Measurements from ENCODE around the gene ZBTB4. TPM values are rescaled to one million over a fixed set of nuclear protein-coding genes. Genes with fewer than 3 reads are reported as not detected.

Gene ZBTB4
- total and polyA plus RNA-seq, 2 experiments from 2014 or later: 3.6 to 11.2 TPM

- Histone ChIP-seq H3K9me2 (ENCODE audit: insufficient read depth) (no peaks in the 10 kb centered on the region), H3K4me2 (no peak overlapping the region), H4K20me1 (replicated peaks; ENCODE audit: insufficient read depth) (peaks cover 8% of the 10 kb centered on the region; the same call in 1 of the 2 replicates), H2AFZ (no peak overlapping the region), H3K36me3 (ENCODE audit: insufficient read depth) (no peaks in the 10 kb centered on the region), H3K27me3 (ENCODE audit: insufficient read depth) (no peaks in the 10 kb centered on the region), H3K4me3 (no peak overlapping the region), H3K79me2 (replicated peaks; ENCODE audit: insufficient read depth) (peaks cover 58% of the 10 kb centered on the region), H3K4me1 (ENCODE audit: insufficient read depth) (peaks cover 20% of the 10 kb centered on the region), H3F3A (replicated peaks; ENCODE audit: low read depth) (0 out of 2 replicates have a peak, but pooled peaks cover 4% of the 10 kb centered on the region), H3K27ac (ENCODE audit: low read depth) (no peak overlapping the region)
- ATAC-seq (no peak), DNase-seq (ENCODE audit: low spot score) (no peak)
- TF ChIP-seq JUNB (IDR thresholded peaks at IDR 0.05; ENCODE audit: unreplicated experiment): no peak
- TF ChIP-seq, protein P1, sequence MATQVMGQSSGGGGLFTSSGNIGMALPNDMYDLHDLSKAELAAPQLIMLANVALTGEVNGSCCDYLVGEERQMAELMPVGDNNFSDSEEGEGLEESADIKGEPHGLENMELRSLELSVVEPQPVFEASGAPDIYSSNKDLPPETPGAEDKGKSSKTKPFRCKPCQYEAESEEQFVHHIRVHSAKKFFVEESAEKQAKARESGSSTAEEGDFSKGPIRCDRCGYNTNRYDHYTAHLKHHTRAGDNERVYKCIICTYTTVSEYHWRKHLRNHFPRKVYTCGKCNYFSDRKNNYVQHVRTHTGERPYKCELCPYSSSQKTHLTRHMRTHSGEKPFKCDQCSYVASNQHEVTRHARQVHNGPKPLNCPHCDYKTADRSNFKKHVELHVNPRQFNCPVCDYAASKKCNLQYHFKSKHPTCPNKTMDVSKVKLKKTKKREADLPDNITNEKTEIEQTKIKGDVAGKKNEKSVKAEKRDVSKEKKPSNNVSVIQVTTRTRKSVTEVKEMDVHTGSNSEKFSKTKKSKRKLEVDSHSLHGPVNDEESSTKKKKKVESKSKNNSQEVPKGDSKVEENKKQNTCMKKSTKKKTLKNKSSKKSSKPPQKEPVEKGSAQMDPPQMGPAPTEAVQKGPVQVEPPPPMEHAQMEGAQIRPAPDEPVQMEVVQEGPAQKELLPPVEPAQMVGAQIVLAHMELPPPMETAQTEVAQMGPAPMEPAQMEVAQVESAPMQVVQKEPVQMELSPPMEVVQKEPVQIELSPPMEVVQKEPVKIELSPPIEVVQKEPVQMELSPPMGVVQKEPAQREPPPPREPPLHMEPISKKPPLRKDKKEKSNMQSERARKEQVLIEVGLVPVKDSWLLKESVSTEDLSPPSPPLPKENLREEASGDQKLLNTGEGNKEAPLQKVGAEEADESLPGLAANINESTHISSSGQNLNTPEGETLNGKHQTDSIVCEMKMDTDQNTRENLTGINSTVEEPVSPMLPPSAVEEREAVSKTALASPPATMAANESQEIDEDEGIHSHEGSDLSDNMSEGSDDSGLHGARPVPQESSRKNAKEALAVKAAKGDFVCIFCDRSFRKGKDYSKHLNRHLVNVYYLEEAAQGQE (IDR thresholded peaks at IDR 0.05; ENCODE audit: unreplicated experiment): no peak
- no peak for TF ChIP-seq EZH2phosphoT487 (IDR thresholded peaks at IDR 0.05; ENCODE audit: unreplicated experiment)
- TF ChIP-seq CREB1 (CRISPR knock-in tag; IDR thresholded peaks at IDR 0.05; ENCODE audit: low read depth): no peak
- no peak for TF ChIP-seq EZH2 (IDR thresholded peaks at IDR 0.05; ENCODE audit: low read depth, unreplicated experiment)
- H3K27ac Mint-ChIP-seq: peak overlapping the region; percentile 16; the same call in 1 of the 2 replicates
- H3K36me3 Mint-ChIP-seq (ENCODE audit: low read depth): peaks cover 5% of the 10 kb centered on the region; the same call in 1 of the 3 replicates
- peaks cover 35% of the 10 kb centered on the region for H3K4me1 Mint-ChIP-seq
- peaks cover 13% of the 10 kb centered on the region for H3K27me3 Mint-ChIP-seq (ENCODE audit: insufficient read depth, low read depth, poor library complexity)
- H3K9me3 Mint-ChIP-seq: no peaks in the 10 kb centered on the region; the same call in 2 of the 3 replicates
- no peak overlapping the region; the same call in 2 of the 3 replicates for H3K4me3 Mint-ChIP-seq
These were observed 2.9 kb downstream of the ZBTB4 start for GRCh38 chr17:7476494-7476893.

GRCh38 chr17:7475764-7476422 is 3.5 kb downstream of the ZBTB4 start:
- Mint-ChIP-seq H3K27me3 (ENCODE audit: insufficient read depth, low read depth, poor library complexity) (peaks cover 13% of the 10 kb centered on the region), H3K4me3 (no peak overlapping the region), H3K36me3 (ENCODE audit: low read depth) (peaks cover 5% of the 10 kb centered on the region; the same call in 1 of the 3 replicates), H3K9me3 (no peaks in the 10 kb centered on the region; the same call in 2 of the 3 replicates), H3K4me1 (peaks cover 30% of the 10 kb centered on the region), H3K27ac (0 out of 2 replicates have a peak overlapping the region, but pooled peaks have one; percentile 16)
- H3K27me3 ChIP-seq (ENCODE audit: insufficient read depth): no peaks in the 10 kb centered on the region
- H3K4me1 ChIP-seq (ENCODE audit: insufficient read depth): peaks cover 14% of the 10 kb centered on the region
- DNase-seq (ENCODE audit: low spot score) (no peak), ATAC-seq (no peak)
- H3F3A ChIP-seq (replicated peaks; ENCODE audit: low read depth): 0 out of 2 replicates have a peak, but pooled peaks cover 4% of the 10 kb centered on the region
- no peak overlapping the region for H3K4me2 ChIP-seq
- peaks cover 61% of the 10 kb centered on the region for H3K79me2 ChIP-seq (replicated peaks; ENCODE audit: insufficient read depth)
- H3K4me3 ChIP-seq: no peak overlapping the region
- no peak overlapping the region for H2AFZ ChIP-seq
- peaks cover 8% of the 10 kb centered on the region; the same call in 1 of the 2 replicates for H4K20me1 ChIP-seq (replicated peaks; ENCODE audit: insufficient read depth)
- no peak overlapping the region for H3K27ac ChIP-seq (ENCODE audit: low read depth)
- no peaks in the 10 kb centered on the region for H3K9me2 ChIP-seq (ENCODE audit: insufficient read depth)
- no peaks in the 10 kb centered on the region for H3K36me3 ChIP-seq (ENCODE audit: insufficient read depth)
- TF ChIP-seq EZH2phosphoT487 (IDR thresholded peaks at IDR 0.05; ENCODE audit: unreplicated experiment): no peak
- TF ChIP-seq EZH2 (IDR thresholded peaks at IDR 0.05; ENCODE audit: low read depth, unreplicated experiment): no peak
- no peak for TF ChIP-seq ZNF462 (CRISPR knock-in tag; IDR thresholded peaks at IDR 0.05)
